HepG2 (cell line): ENCODE data around the gene CXCR5. TPM values are rescaled to one million over a fixed set of nuclear protein-coding genes. Genes with fewer than 3 reads are reported as not detected.

Experiments used
- ARHGAP35 ChIP-seq: sonication (generic); formaldehyde crosslinking; IDR thresholded peaks from 2 replicates; pipeline ENCODE4 v1.9.0; 2022; ENCODE audit warnings: mild to moderate bottlenecking, inconsistent platforms, moderate library complexity, missing genetic modification reagents, borderline replicate concordance
- FOXJ3 ChIP-seq: sonication (generic); formaldehyde crosslinking; IDR thresholded peaks from 2 replicates; pipeline ENCODE4 v1.4.0; 2020; ENCODE audit warnings: missing genetic modification reagents, mild to moderate bottlenecking, borderline replicate concordance
- FOXK2 ChIP-seq: fragments of 450-650 bp; IDR thresholded peaks from 2 replicates; pipeline ENCODE4 v1.6.1; 2016
- GABPB1 ChIP-seq: IDR thresholded peaks from 2 replicates; pipeline ENCODE4 v1.6.1; 2016; ENCODE audit warnings: mild to moderate bottlenecking, missing genetic modification reagents, moderate library complexity, missing compliant biosample characterization
- HHEX ChIP-seq: IDR thresholded peaks from 2 replicates; pipeline ENCODE4 v1.6.1; 2016; ENCODE audit warnings: control low read depth
- HNF4G ChIP-seq, 2 experiments: sonication (generic) in 1 of 2; formaldehyde crosslinking in 1 of 2; IDR thresholded peaks; 2 replicates each; pipeline versions ENCODE4 v1.4.0 to v1.6.1; 2011 to 2020; ENCODE audit warnings: borderline replicate concordance in 2 of 2, low read depth in 2 of 2, mild to moderate bottlenecking in 2 of 2, low read length in 1 of 2, missing genetic modification reagents in 1 of 2, moderate library complexity in 1 of 2
- PHF21A ChIP-seq: sonication (generic); formaldehyde crosslinking; IDR thresholded peaks from 2 replicates; pipeline ENCODE4 v1.5.0; 2020; ENCODE audit warnings: mild to moderate bottlenecking, missing genetic modification reagents
- RARA ChIP-seq: IDR thresholded peaks from 2 replicates; pipeline ENCODE4 v1.6.1; 2016; ENCODE audit warnings: missing genetic modification reagents, missing compliant biosample characterization
- RFXANK ChIP-seq: IDR thresholded peaks from 2 replicates; pipeline ENCODE4 v1.6.1; 2016
- SIX1 ChIP-seq: sonication (generic); formaldehyde crosslinking; IDR thresholded peaks from 2 replicates; pipeline ENCODE4 v1.4.0; 2020; ENCODE audit warnings: missing genetic modification reagents, borderline replicate concordance
- ZFP1 ChIP-seq: IDR thresholded peaks from 2 replicates; pipeline ENCODE4 v1.6.1; 2016
- ZFP36L1 ChIP-seq: sonication (generic); formaldehyde crosslinking; IDR thresholded peaks from 2 replicates; pipeline ENCODE4 v1.8.0; 2022; ENCODE audit warnings: mild to moderate bottlenecking, missing genetic modification reagents, moderate library complexity
- ZNF10 ChIP-seq: sonication (generic); formaldehyde crosslinking; IDR thresholded peaks from 2 replicates; pipeline ENCODE4 v1.4.0; 2020; ENCODE audit warnings: mild to moderate bottlenecking, low read depth, missing genetic modification reagents, borderline replicate concordance
- ZNF101 ChIP-seq: sonication (generic); formaldehyde crosslinking; IDR thresholded peaks from 2 replicates; pipeline ENCODE4 v1.4.0; 2020; ENCODE audit warnings: mild to moderate bottlenecking, low read depth, missing genetic modification reagents, borderline replicate concordance
- ZNF121 ChIP-seq: sonication (generic); formaldehyde crosslinking; IDR thresholded peaks from 2 replicates; pipeline ENCODE4 v1.5.0; 2020; ENCODE audit warnings: mild to moderate bottlenecking, missing genetic modification reagents
- ZNF205 ChIP-seq: IDR thresholded peaks from 2 replicates; pipeline ENCODE4 v1.6.1; 2018; ENCODE audit warnings: missing biosample characterization, missing genetic modification reagents
- ZNF251 ChIP-seq: sonication (generic); formaldehyde crosslinking; IDR thresholded peaks from 2 replicates; pipeline ENCODE4 v1.9.0; 2021; ENCODE audit warnings: mild to moderate bottlenecking, missing genetic modification reagents
- ZNF253 ChIP-seq: sonication (generic); formaldehyde crosslinking; IDR thresholded peaks from 2 replicates; pipeline ENCODE4 v1.8.0; 2022; ENCODE audit warnings: mild to moderate bottlenecking, missing genetic modification reagents, borderline replicate concordance
- ZNF3 ChIP-seq: IDR thresholded peaks from 2 replicates; pipeline ENCODE4 v1.7.0; 2017; ENCODE audit warnings: inconsistent platforms
- ZNF30 ChIP-seq: sonication (generic); formaldehyde crosslinking; IDR thresholded peaks from 2 replicates; pipeline ENCODE4 v1.5.0; 2020; ENCODE audit warnings: mild to moderate bottlenecking, missing genetic modification reagents
- ZNF34 ChIP-seq: sonication (generic); formaldehyde crosslinking; IDR thresholded peaks from 2 replicates; pipeline ENCODE4 v1.4.0; 2020; ENCODE audit warnings: mild to moderate bottlenecking, missing genetic modification reagents, borderline replicate concordance
- ZNF552 ChIP-seq: sonication (generic); formaldehyde crosslinking; IDR thresholded peaks from 2 replicates; pipeline ENCODE4 v1.9.0; 2022; ENCODE audit warnings: missing genetic modification reagents, mild to moderate bottlenecking, borderline replicate concordance
- ZNF569 ChIP-seq: sonication (generic); formaldehyde crosslinking; IDR thresholded peaks from 2 replicates; pipeline ENCODE4 v1.5.0; 2020; ENCODE audit warnings: mild to moderate bottlenecking, missing genetic modification reagents, moderate library complexity, borderline replicate concordance
- ZNF572 ChIP-seq: sonication (generic); formaldehyde crosslinking; IDR thresholded peaks from 2 replicates; pipeline ENCODE4 v1.5.1; 2020; ENCODE audit warnings: mild to moderate bottlenecking, missing genetic modification reagents
- ZNF652 ChIP-seq: IDR thresholded peaks from 2 replicates; pipeline ENCODE4 v1.6.1; 2016; ENCODE audit warnings: low read depth, borderline replicate concordance
- polyA plus RNA-seq, 8 experiments: library from polyadenylated mRNA; depleted of rRNA in 3 of 8; stranded (reverse) in 7 of 8; unstranded in 1 of 8; fragments of >200 nt; fragmentation: Illumina TruSeq in 4 of 8; extraction: Trizol in 4 of 8; gene quantifications; 2 replicates each; pipeline versions ENCODE4 v1.2.1 to v1.2.3, GENCODE V29; 2011 to 2016; ENCODE audit warnings: low read depth in 4 of 8, missing spikeins in 1 of 8, mixed read lengths in 1 of 8; ENCODE audit not compliant: insufficient read depth in 1 of 8
- total RNA-seq, 5 experiments: library from RNA; depleted of rRNA; stranded (reverse); fragments of >200 nt; fragmentation: Illumina TruSeq; extraction: Trizol; gene quantifications; 2 replicates each; pipeline ENCODE4 v1.2.3, GENCODE V29; 2016; ENCODE audit warnings: low read depth in 1 of 5
- TF ChIP-seq, protein P1 (sequence below): sonication (generic); formaldehyde crosslinking; IDR thresholded peaks from 2 replicates; pipeline ENCODE4 v1.4.0; 2020; ENCODE audit warnings: missing genetic modification reagents
- TF ChIP-seq, protein P2 (sequence below): sonication (generic); formaldehyde crosslinking; IDR thresholded peaks from 2 replicates; pipeline ENCODE4 v1.5.1; 2020; ENCODE audit warnings: missing genetic modification reagents, mild to moderate bottlenecking, borderline replicate concordance
- TF ChIP-seq, protein P3 (sequence below): sonication (generic); formaldehyde crosslinking; IDR thresholded peaks from 2 replicates; pipeline ENCODE4 v1.4.0; 2020; ENCODE audit warnings: mild to moderate bottlenecking, missing genetic modification reagents

The CXCR5 gene
- total and polyA plus RNA-seq, 2 of the 13 experiments (the other 11 are each of a cell fraction or from before 2014, with no cell fraction given) = not detected

DNA sequence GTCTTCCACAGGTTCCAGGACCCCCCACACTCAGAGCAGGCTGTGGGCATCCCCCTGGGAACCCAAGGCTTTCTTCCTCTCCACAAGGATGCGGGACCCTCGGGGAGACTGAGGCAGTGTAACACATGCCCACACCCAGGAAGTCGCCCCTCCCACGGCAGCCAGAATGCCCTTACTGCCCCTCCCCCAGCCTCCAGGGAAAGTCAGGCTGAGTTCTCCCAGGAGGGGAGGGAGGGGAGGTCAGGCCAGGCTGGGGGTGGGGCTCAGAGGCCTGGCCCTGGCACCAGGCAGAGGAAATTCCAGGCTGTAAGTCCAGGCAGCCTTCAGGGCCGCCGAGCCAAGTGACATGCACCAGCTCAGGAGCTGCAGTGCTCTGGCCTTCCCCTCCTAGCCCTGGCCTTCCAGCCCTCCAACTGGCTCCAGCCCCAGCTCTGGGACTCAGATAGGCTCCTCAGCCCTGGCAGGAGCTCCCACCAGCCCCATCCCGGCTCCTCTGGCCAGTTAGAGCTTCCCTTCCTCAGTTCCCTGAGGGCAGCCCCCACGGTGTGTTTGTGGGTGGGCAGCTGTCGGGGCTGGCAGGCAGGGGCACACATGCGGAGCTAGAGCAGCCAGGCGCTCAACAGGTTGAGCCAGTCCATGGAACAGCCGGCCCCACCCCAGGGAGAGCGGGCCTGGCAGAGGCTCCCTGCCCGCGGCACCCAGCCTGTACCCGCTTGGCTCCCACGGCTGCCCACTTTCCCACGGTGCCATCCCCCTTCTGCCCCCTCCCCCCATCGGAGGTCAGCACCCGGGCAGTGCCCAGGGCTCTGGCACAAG is 38.4 kb downstream of the CXCR5 start (continued):
- TF ChIP-seq, protein P1, sequence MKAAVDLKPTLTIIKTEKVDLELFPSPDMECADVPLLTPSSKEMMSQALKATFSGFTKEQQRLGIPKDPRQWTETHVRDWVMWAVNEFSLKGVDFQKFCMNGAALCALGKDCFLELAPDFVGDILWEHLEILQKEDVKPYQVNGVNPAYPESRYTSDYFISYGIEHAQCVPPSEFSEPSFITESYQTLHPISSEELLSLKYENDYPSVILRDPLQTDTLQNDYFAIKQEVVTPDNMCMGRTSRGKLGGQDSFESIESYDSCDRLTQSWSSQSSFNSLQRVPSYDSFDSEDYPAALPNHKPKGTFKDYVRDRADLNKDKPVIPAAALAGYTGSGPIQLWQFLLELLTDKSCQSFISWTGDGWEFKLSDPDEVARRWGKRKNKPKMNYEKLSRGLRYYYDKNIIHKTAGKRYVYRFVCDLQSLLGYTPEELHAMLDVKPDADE (CRISPR knock-in tag) = no peak
- TF ChIP-seq ZNF121 (CRISPR knock-in tag) = no peak
- peak; percentile 66 for TF ChIP-seq RARA
- no peak for TF ChIP-seq RFXANK
- no peak for TF ChIP-seq ARHGAP35 (CRISPR knock-in tag)
- no peak for TF ChIP-seq HHEX
- no peak for TF ChIP-seq ZNF552 (CRISPR knock-in tag)
- no peak for TF ChIP-seq ZNF251
- TF ChIP-seq ZNF569 = no peak
- TF ChIP-seq ZFP1 (CRISPR knock-in tag) = no peak
- TF ChIP-seq, protein P2, sequence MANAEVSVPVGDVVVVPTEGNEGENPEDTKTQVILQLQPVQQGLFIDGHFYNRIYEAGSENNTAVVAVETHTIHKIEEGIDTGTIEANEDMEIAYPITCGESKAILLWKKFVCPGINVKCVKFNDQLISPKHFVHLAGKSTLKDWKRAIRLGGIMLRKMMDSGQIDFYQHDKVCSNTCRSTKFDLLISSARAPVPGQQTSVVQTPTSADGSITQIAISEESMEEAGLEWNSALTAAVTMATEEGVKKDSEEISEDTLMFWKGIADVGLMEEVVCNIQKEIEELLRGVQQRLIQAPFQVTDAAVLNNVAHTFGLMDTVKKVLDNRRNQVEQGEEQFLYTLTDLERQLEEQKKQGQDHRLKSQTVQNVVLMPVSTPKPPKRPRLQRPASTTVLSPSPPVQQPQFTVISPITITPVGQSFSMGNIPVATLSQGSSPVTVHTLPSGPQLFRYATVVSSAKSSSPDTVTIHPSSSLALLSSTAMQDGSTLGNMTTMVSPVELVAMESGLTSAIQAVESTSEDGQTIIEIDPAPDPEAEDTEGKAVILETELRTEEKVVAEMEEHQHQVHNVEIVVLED (CRISPR knock-in tag) = no peak
- no peak for TF ChIP-seq ZNF205 (CRISPR knock-in tag)
- peak; percentile 46 for TF ChIP-seq GABPB1 (CRISPR knock-in tag)
- TF ChIP-seq FOXJ3 (CRISPR knock-in tag) = no peak
- TF ChIP-seq ZNF652 (CRISPR knock-in tag) = peak; percentile 48; the same call in 1 of the 2 replicates
- TF ChIP-seq ZNF253 (CRISPR knock-in tag) = no peak
- TF ChIP-seq FOXK2 = no peak
- TF ChIP-seq ZFP36L1 (CRISPR knock-in tag) = no peak
- TF ChIP-seq ZNF30 = no peak
- no peak for TF ChIP-seq ZNF572 (CRISPR knock-in tag)
- TF ChIP-seq HNF4G (IDR thresholded peaks at IDR 0.05; ENCODE audit: borderline replicate concordance, low read depth, low read length) = peak; percentile 43; the same call in 1 of the 2 replicates
- TF ChIP-seq HNF4G (CRISPR knock-in tag; IDR thresholded peaks at IDR 0.05; ENCODE audit: borderline replicate concordance, low read depth) = no peak
- TF ChIP-seq ZNF10 = no peak
- no peak for TF ChIP-seq SIX1
- peak; percentile 2; the same call in 1 of the 2 replicates for TF ChIP-seq ZNF34 (CRISPR knock-in tag)
- TF ChIP-seq, protein P3, sequence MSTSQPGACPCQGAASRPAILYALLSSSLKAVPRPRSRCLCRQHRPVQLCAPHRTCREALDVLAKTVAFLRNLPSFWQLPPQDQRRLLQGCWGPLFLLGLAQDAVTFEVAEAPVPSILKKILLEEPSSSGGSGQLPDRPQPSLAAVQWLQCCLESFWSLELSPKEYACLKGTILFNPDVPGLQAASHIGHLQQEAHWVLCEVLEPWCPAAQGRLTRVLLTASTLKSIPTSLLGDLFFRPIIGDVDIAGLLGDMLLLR = no peak
- no peak for TF ChIP-seq PHF21A (CRISPR knock-in tag)
- TF ChIP-seq ZNF101 (CRISPR knock-in tag) = no peak
- no peak for TF ChIP-seq ZNF3 (CRISPR knock-in tag)
